Measurements from ENCODE around the gene NOTO. TPM values are rescaled to one million over a fixed set of nuclear protein-coding genes. Genes with fewer than 3 reads are reported as not detected.

NOTO gene
- total and polyA plus RNA-seq, 2 donors (not counting 3 experiments of a cell fraction or from before 2014, with no cell fraction given): not detected

- Histone ChIP-seq H3K36me3 (ENCODE audit: control insufficient read depth in 2 of 2, extremely low read depth in 1 of 2, insufficient read depth in 2 of 2, low read length in 2 of 2) (peaks cover 2 to 6% of the 10 kb centered on the region in 2 experiments), H3K4me1 (ENCODE audit: control insufficient read depth, extremely low read depth, insufficient read depth, low read length) (peaks cover 9% of the 10 kb centered on the region), H3K9me1 (replicated peaks; ENCODE audit: control insufficient read depth, extremely low read depth, insufficient read depth, low read length) (no peaks in the 10 kb centered on the region), H3K4me2 (ENCODE audit: insufficient read depth, low read length) (no peak overlapping the region), H3K4me3 (replicated peaks in 1 of 3; ENCODE audit: insufficient read depth in 1 of 3, low read depth in 1 of 3, low read length in 3 of 3) (no peak overlapping the region), H3K9ac (replicated peaks; ENCODE audit: extremely low read depth, insufficient read depth, low read length) (no peak overlapping the region), H3K27ac (ENCODE audit: insufficient read depth, low read depth, low read length) (no peak overlapping the region), H4K20me1 (replicated peaks; ENCODE audit: control insufficient read depth, extremely low read depth, insufficient read depth, low read length) (no peaks in the 10 kb centered on the region), H3K79me2 (ENCODE audit: control insufficient read depth, insufficient read depth, low read length) (peaks cover 16% of the 10 kb centered on the region), H2AFZ (ENCODE audit: low read depth, low read length) (no peak overlapping the region), H3K27me3 (ENCODE audit: control insufficient read depth in 2 of 2, insufficient read depth in 2 of 2, low read length in 2 of 2) (no peaks in the 10 kb centered on the region), H3K9me3 (replicated peaks; ENCODE audit: control insufficient read depth, insufficient read depth, low read length) (no peaks in the 10 kb centered on the region)
- FAIRE-seq (no peak), DNase-seq (ENCODE audit: low read depth, low spot score) (no peak)
- dilution Hi-C loops (cut with MboI; ENCODE audit: extremely low pct_ligation_motif_present, low sequenced_read_pairs) (no loop called here), intact Hi-C loops (cut with micrococcal nuclease) (no loop called here)
- ChIA-PET CTCF (no interaction called here), POLR2A (no interaction called here)
- BruUV-seq (replicated peaks): no TSS peak
- TF ChIP-seq GATA2 (IDR thresholded peaks at IDR 0.05; ENCODE audit: insufficient read depth, insufficient read length, low read depth, low read length) (no peak), FOS (IDR thresholded peaks at IDR 0.05; ENCODE audit: borderline replicate concordance, insufficient read depth, low read length) (no peak), MAX (IDR thresholded peaks at IDR 0.05; ENCODE audit: insufficient read depth, insufficient read length) (no peak), JUN (IDR thresholded peaks at IDR 0.05; ENCODE audit: borderline replicate concordance, insufficient read depth, insufficient read length, low read depth) (no peak), CTCF (IDR thresholded peaks at IDR 0.05; ENCODE audit: extremely low read depth in 1 of 2, insufficient read depth in 1 of 2, low read depth in 1 of 2, low read length in 2 of 2) (no peak), EZH2 (IDR thresholded peaks at IDR 0.05; ENCODE audit: borderline replicate concordance, low read depth, low read length, severe bottlenecking) (no peak), MYC (IDR thresholded peaks at IDR 0.05; ENCODE audit: low read depth, low read length) (no peak), POLR2AphosphoS5 (IDR thresholded peaks at IDR 0.05; ENCODE audit: insufficient read depth, low read depth, low read length) (no peak), POLR2A (IDR thresholded peaks at IDR 0.05; ENCODE audit: low read depth, low read length) (no peak)
These were observed 15.9 kb downstream of the NOTO start for GRCh38 chr2:73218298-73218697.

Data from endothelial cell of umbilical vein (primary cell).